PC-3 (cell line): ENCODE results near the gene SVIL. TPM values are rescaled to one million over a fixed set of nuclear protein-coding genes. Genes with fewer than 3 reads are reported as not detected.

Experiments
- ATAC-seq: fragments of 200-7000 bp; cut with Tn5 transposase; 2 replicates; pipeline ENCODE4 v1.9.1; 2020; ENCODE audit warnings: mild to moderate bottlenecking, moderate library complexity
- BruUV-seq: library from RNA; stranded (reverse); fragments of 400-500 nt; replicated peaks from 2 replicates; lab custom pipeline; 2021; lab: Mats Ljungman, UMichigan
- CTCF ChIA-PET: fragments of 300-600 bp; sonication (Branson Sonifier 250); formaldehyde crosslinking; loops from one replicate; lab custom pipeline; 2022; ENCODE audit warnings: antibody characterized with exemption; lab: Charles Lee
- POLR2A ChIA-PET: fragments of 300-600 bp; sonication (Branson Sonifier 250); formaldehyde crosslinking; loops from one replicate; lab custom pipeline; 2022; ENCODE audit warnings: antibody characterized with exemption; ENCODE audit not compliant: unreplicated experiment; lab: Charles Lee
- DNase-seq: peaks from one replicate; pipeline ENCODE4 v3.0.0-alpha.2; 2015
- H2AFZ ChIP-seq: fragments of 300-600 bp; sonication (generic); 2 replicates; pipeline ENCODE4 v1.6.0; 2016; ENCODE audit warnings: antibody characterized with exemption, low read length
- H3F3A ChIP-seq: fragments of 300-600 bp; sonication (generic); one replicate; pipeline ENCODE4 v1.6.0; 2017; ENCODE audit warnings: antibody characterized with exemption, low read length, control low read depth, mild to moderate bottlenecking; ENCODE audit not compliant: unreplicated experiment
- H3K27ac ChIP-seq: fragments of 300-600 bp; sonication (generic); 2 replicates; pipeline ENCODE4 v1.5.1; 2016; ENCODE audit warnings: mild to moderate bottlenecking, low read length
- H3K27me3 ChIP-seq: fragments of 300-600 bp; sonication (generic); 2 replicates; pipeline ENCODE4 v1.6.1; 2016; ENCODE audit warnings: low read length, mixed read lengths
- H3K36me3 ChIP-seq: fragments of 300-600 bp; sonication (generic); 2 replicates; pipeline ENCODE4 v1.6.1; 2016; ENCODE audit warnings: low read depth, mixed run types, low read length, mixed read lengths
- H3K4me1 ChIP-seq: fragments of 300-600 bp; sonication (generic); 2 replicates; pipeline ENCODE4 v1.5.1; 2016; ENCODE audit warnings: low read length; ENCODE audit not compliant: insufficient read depth
- H3K4me2 ChIP-seq: fragments of 300-600 bp; sonication (generic); 2 replicates; pipeline ENCODE4 v1.6.0; 2016; ENCODE audit warnings: low read length
- H3K4me3 ChIP-seq: fragments of 300-600 bp; sonication (generic); 2 replicates; pipeline ENCODE4 v1.5.1; 2016; ENCODE audit warnings: mild to moderate bottlenecking, low read length, mixed read lengths
- H3K79me2 ChIP-seq: fragments of 300-600 bp; sonication (generic); 2 replicates; pipeline ENCODE4 v1.6.1; 2017; ENCODE audit warnings: low read length, mixed read lengths
- H3K9ac ChIP-seq: fragments of 300-600 bp; sonication (generic); 2 replicates; pipeline ENCODE4 v1.6.0; 2016; ENCODE audit warnings: mild to moderate bottlenecking, low read length
- H3K9me2 ChIP-seq: fragments of 300-600 bp; sonication (generic); replicated peaks from 2 replicates; pipeline ENCODE4 v1.6.1; 2016; ENCODE audit warnings: mixed run types, low read length, mixed read lengths
- H3K9me3 ChIP-seq: fragments of 300-600 bp; sonication (generic); 2 replicates; pipeline ENCODE4 v1.6.1; 2016; ENCODE audit warnings: low read length, mixed read lengths
- H4K20me1 ChIP-seq: fragments of 300-600 bp; sonication (generic); 2 replicates; pipeline ENCODE4 v1.6.1; 2016; ENCODE audit warnings: low read length, mixed read lengths
- CTCF ChIP-seq: fragments of 300-600 bp; sonication (generic); conservative IDR thresholded peaks from 2 replicates; pipeline ENCODE4 v1.5.1; 2017; ENCODE audit warnings: antibody characterized with exemption, low read depth, mild to moderate bottlenecking, low read length
- EZH2 ChIP-seq: fragments of 300-600 bp; sonication (generic); IDR thresholded peaks from one replicate; pipeline ENCODE4 v1.6.1; 2017; ENCODE audit warnings: antibody characterized with exemption, mild to moderate bottlenecking, low read length; ENCODE audit not compliant: unreplicated experiment
- EZH2phosphoT487 ChIP-seq: fragments of 300-600 bp; sonication (generic); IDR thresholded peaks from 2 replicates; pipeline ENCODE4 v1.6.1; 2018; ENCODE audit warnings: mild to moderate bottlenecking, antibody characterized with exemption, low read length, borderline replicate concordance
- intact Hi-C: fragments of 100-400 bp; cut with micrococcal nuclease; formaldehyde crosslinking; loops from 2 replicates; pipeline ENCODE4 v1.9.0; 2023
- total RNA-seq: library from RNA; depleted of rRNA; stranded (reverse); fragments of >200 nt; gene quantifications from 2 replicates; pipeline ENCODE4 v1.2.3, GENCODE V29; 2014

Gene SVIL
- total RNA-seq, 1 experiment from 2014 or later = 19.2 TPM

GRCh38 chr10:29658984-29659965, 24.5 kb upstream of the SVIL start:
- Histone ChIP-seq H3K36me3 (peaks cover 21% of the 10 kb centered on the region), H3K27ac (peak overlapping the region; percentile 94), H2AFZ (no peak overlapping the region), H3K79me2 (peaks cover 22% of the 10 kb centered on the region; the same call in 1 of the 2 replicates), H3K4me2 (peak overlapping the region; percentile 80), H3K9me3 (0 out of 2 replicates have a peak, but pooled peaks cover 9% of the 10 kb centered on the region), H3K27me3 (no peaks in the 10 kb centered on the region), H3K9ac (peak overlapping the region; percentile 71), H3K4me3 (peak overlapping the region; percentile 30), H4K20me1 (no peaks in the 10 kb centered on the region), H3F3A (peaks cover 12% of the 10 kb centered on the region), H3K4me1 (peaks cover 42% of the 10 kb centered on the region), H3K9me2 (no peaks in the 10 kb centered on the region)
- BruUV-seq = TSS peak; percentile 92
- POLR2A ChIA-PET = no interaction called here
- CTCF ChIA-PET = no interaction called here
- DNase-seq = peak; percentile 95
- no peak for TF ChIP-seq EZH2phosphoT487
- no peak for TF ChIP-seq EZH2
- no peak for TF ChIP-seq CTCF
- ATAC-seq = peak; percentile 94
- intact Hi-C loops = loop anchor here (1.0 to 2.0 kb wide), 4 partner anchors 23 to 199 kb away; no protein-coding TSS in a partner anchor

GRCh38 chr10:29657719-29658274, 23.0 kb upstream of the SVIL start:
- TF ChIP-seq EZH2phosphoT487 (no peak), CTCF (no peak), EZH2 (no peak)
- no peaks in the 10 kb centered on the region for H3K27me3 ChIP-seq
- ChIA-PET CTCF (no interaction called here), POLR2A (no interaction called here)
- 0 out of 2 replicates have a peak, but pooled peaks cover 9% of the 10 kb centered on the region for H3K9me3 ChIP-seq
- ATAC-seq = no peak
- H3K9me2 ChIP-seq = no peaks in the 10 kb centered on the region
- H3K27ac ChIP-seq = peak overlapping the region; percentile 94
- H3F3A ChIP-seq = peaks cover 12% of the 10 kb centered on the region
- H3K4me3 ChIP-seq = no peak overlapping the region
- BruUV-seq = TSS peak; percentile 15
- DNase-seq = no peak
- peak overlapping the region; percentile 54 for H3K4me2 ChIP-seq
- H2AFZ ChIP-seq = no peak overlapping the region
- H4K20me1 ChIP-seq = no peaks in the 10 kb centered on the region
- peaks cover 22% of the 10 kb centered on the region; the same call in 1 of the 2 replicates for H3K79me2 ChIP-seq
- peaks cover 42% of the 10 kb centered on the region for H3K4me1 ChIP-seq
- peak overlapping the region; percentile 66 for H3K9ac ChIP-seq
- intact Hi-C loops = loop anchor here (2.0 kb wide), 2 partner anchors 31 to 67 kb away; no protein-coding TSS in a partner anchor
- H3K36me3 ChIP-seq = peaks cover 21% of the 10 kb centered on the region
